GM12878 (cell line): ENCODE measurements around the gene PRKCE. TPM values are rescaled to one million over a fixed set of nuclear protein-coding genes. Genes with fewer than 3 reads are reported as not detected.

ENCODE experiments used
- ATAC-seq: fragments of 200-7000 bp; cut with Tn5 transposase; 3 replicates; pipeline ENCODE4 v1.9.1; 2020; ENCODE audit warnings: mild to moderate bottlenecking, moderate library complexity
- BruUV-seq: library from RNA; stranded (reverse); fragments of 400-500 nt; replicated peaks from 2 replicates; lab custom pipeline; 2021; lab: Mats Ljungman, UMichigan
- CTCF ChIA-PET: fragments of 300-600 bp; sonication (Branson Sonifier 250); formaldehyde crosslinking; extraction: SDS; loops from one replicate; lab custom pipeline; 2021; ENCODE audit warnings: inconsistent platforms; lab: Yijun Ruan, JAX
- POLR2A ChIA-PET: fragments of 350-600 bp; formaldehyde crosslinking; extraction: SDS; loops from one replicate; lab custom pipeline; 2021; ENCODE audit warnings: inconsistent platforms; lab: Charles Lee
- RAD21 ChIA-PET: fragments of 300-600 bp; sonication (Branson Sonifier 250); formaldehyde crosslinking; loops from one replicate; lab custom pipeline; 2023; ENCODE audit warnings: antibody characterized with exemption; ENCODE audit not compliant: unreplicated experiment; lab: Charles Lee
- SMC1A ChIA-PET: fragments of 300-600 bp; sonication (Branson Sonifier 250); formaldehyde crosslinking; loops from one replicate; lab custom pipeline; 2023; ENCODE audit not compliant: unreplicated experiment, uncharacterized antibody; lab: Charles Lee
- DNase-seq: peaks from one replicate; pipeline ENCODE4 v3.0.0-alpha.2; 2011; ENCODE audit warnings: low read depth, low spot score
- FAIRE-seq: peaks from 3 replicates; lab custom pipeline; 2011; peaks lifted over from hg19 to GRCh38; lab: Jason Lieb, UNC
- H2AFZ ChIP-seq: 2 replicates; pipeline ENCODE4 v1.6.0; 2011; ENCODE audit warnings: low read depth, low read length, control low read depth; ENCODE audit not compliant: control insufficient read depth
- H3K27ac ChIP-seq: 2 replicates; pipeline ENCODE4 v1.5.1; 2011; ENCODE audit warnings: control low read depth; ENCODE audit not compliant: control insufficient read depth, insufficient read depth
- H3K27me3 ChIP-seq, 2 experiments: replicated peaks in 1 of 2; 2 replicates each; pipeline versions ENCODE4 v1.6.0 to v1.6.1; 2011; ENCODE audit warnings: low read length in 1 of 2; ENCODE audit not compliant: control insufficient read depth in 2 of 2, insufficient read depth in 2 of 2
- H3K36me3 ChIP-seq, 2 experiments: 2 replicates each; pipeline ENCODE4 v1.5.1; 2011; ENCODE audit warnings: low read length in 1 of 2; ENCODE audit not compliant: control insufficient read depth in 2 of 2, insufficient read depth in 2 of 2
- H3K4me1 ChIP-seq: 2 replicates; pipeline ENCODE4 v1.6.1; 2011; ENCODE audit warnings: mild to moderate bottlenecking, low read length, moderate library complexity, mixed read lengths; ENCODE audit not compliant: control insufficient read depth, insufficient read depth
- H3K4me2 ChIP-seq: 2 replicates; pipeline ENCODE4 v1.6.0; 2011; ENCODE audit warnings: control low read depth; ENCODE audit not compliant: control insufficient read depth, insufficient read depth
- H3K4me3 ChIP-seq: fragments of 200-600 bp; sonication (generic); 2 replicates; pipeline ENCODE4 v1.5.1; 2016
- H3K79me2 ChIP-seq: 2 replicates; pipeline ENCODE4 v1.6.0; 2011; ENCODE audit warnings: low read length; ENCODE audit not compliant: control insufficient read depth, insufficient read depth
- H3K9ac ChIP-seq: 2 replicates; pipeline ENCODE4 v1.8.0; 2011; ENCODE audit warnings: low read length, control low read depth, mixed read lengths; ENCODE audit not compliant: control insufficient read depth, insufficient read depth
- H3K9me3 ChIP-seq: replicated peaks from 3 replicates; pipeline ENCODE4 v1.5.1; 2011; ENCODE audit warnings: mild to moderate bottlenecking, low read length; ENCODE audit not compliant: control insufficient read depth, insufficient read depth
- H4K20me1 ChIP-seq: 2 replicates; pipeline ENCODE4 v1.6.0; 2011; ENCODE audit not compliant: control insufficient read depth, insufficient read depth
- BCL11A ChIP-seq: IDR thresholded peaks from 2 replicates; pipeline ENCODE4 v1.6.1; 2011; ENCODE audit warnings: low read depth, low read length
- CBX5 ChIP-seq: sonication (generic); IDR thresholded peaks from 2 replicates; pipeline ENCODE4 v1.6.1; 2016; ENCODE audit warnings: low read depth, moderate library complexity, mild to moderate bottlenecking, inconsistent platforms
- CREM ChIP-seq: IDR thresholded peaks from 2 replicates; pipeline ENCODE4 v1.6.1; 2014; ENCODE audit warnings: antibody characterized with exemption, low read depth
- GATAD2B ChIP-seq: fragments of 450-650 bp; conservative IDR thresholded peaks from 2 replicates; pipeline ENCODE4 v1.6.1; 2017; ENCODE audit warnings: low read depth, mild to moderate bottlenecking, moderate library complexity
- JUND ChIP-seq: IDR thresholded peaks from 2 replicates; pipeline ENCODE4 v1.6.1; 2012; ENCODE audit warnings: low read depth, mild to moderate bottlenecking, low read length, improper control_type of control experiment, moderate library complexity
- SIX5 ChIP-seq: IDR thresholded peaks from 2 replicates; pipeline ENCODE4 v1.6.1; 2011; ENCODE audit warnings: mild to moderate bottlenecking, low read depth, low read length, moderate library complexity; ENCODE audit not compliant: severe bottlenecking
- ZNF217 ChIP-seq: fragments of 450-650 bp; IDR thresholded peaks from 2 replicates; pipeline ENCODE4 v1.6.1; 2017; ENCODE audit warnings: antibody characterized with exemption, mild to moderate bottlenecking
- WGBS: methylation state at CpG from one replicate; pipeline ENCODE4 v1.1.6; 2016; ENCODE audit warnings: low lambda C conversion rate; ENCODE audit not compliant: insufficient replicate concordance, insufficient coverage; ENCODE audit errors: missing lambda C conversion rate; 5-methylcytosine and 5-hydroxymethylcytosine counted together
- in situ Hi-C: fragments of 300-500 bp; cut with MboI; formaldehyde crosslinking; loops from 9 replicates; pipeline ENCODE4 v1.14.3; 2018; ENCODE audit warnings: mixed read lengths
- intact Hi-C: fragments of 100-400 bp; cut with micrococcal nuclease; formaldehyde crosslinking; loops from one replicate; pipeline ENCODE4 v1.14.2; 2022; ENCODE audit not compliant: unreplicated experiment
- polyA plus RNA-seq, 11 experiments: library from polyadenylated mRNA; depleted of rRNA in 4 of 11; unstranded in 6 of 11; stranded (reverse) in 5 of 11; fragments of >200 nt; fragmentation: Nextera tagmentation in 4 of 11; fragmentation: Illumina TruSeq in 1 of 11; extraction: Ambion mirVana in 4 of 11; extraction: Trizol in 1 of 11; gene quantifications; 1 replicate in 1 of 11; 2 replicates in 10 of 11; pipeline versions ENCODE4 v1.2.1 to v1.2.3, GENCODE V29; 2011 to 2016; ENCODE audit warnings: inconsistent platforms in 2 of 11, missing spikeins in 2 of 11, low read depth in 1 of 11
- total RNA-seq, 4 experiments: library from RNA; depleted of rRNA in 3 of 4; stranded (reverse); fragments of >200 nt in 3 of 4; fragmentation: Illumina TruSeq in 1 of 4; extraction: Trizol in 1 of 4; gene quantifications; 2 replicates each; pipeline versions ENCODE4 v1.2.1 to v1.2.3, GENCODE V29; 2013 to 2021
- TF ChIP-seq, protein P1 (sequence below): IDR thresholded peaks from 2 replicates; pipeline ENCODE4 v1.6.1; 2012; ENCODE audit warnings: improper control_type of control experiment, low read depth, low read length; ENCODE audit not compliant: insufficient replicate concordance

Gene PRKCE
- total and polyA plus RNA-seq, 10 of the 15 experiments (the other 5 are each of a cell fraction or from before 2014, with no cell fraction given), result 2.6 to 28.2 (median 11.3) TPM

DNA sequence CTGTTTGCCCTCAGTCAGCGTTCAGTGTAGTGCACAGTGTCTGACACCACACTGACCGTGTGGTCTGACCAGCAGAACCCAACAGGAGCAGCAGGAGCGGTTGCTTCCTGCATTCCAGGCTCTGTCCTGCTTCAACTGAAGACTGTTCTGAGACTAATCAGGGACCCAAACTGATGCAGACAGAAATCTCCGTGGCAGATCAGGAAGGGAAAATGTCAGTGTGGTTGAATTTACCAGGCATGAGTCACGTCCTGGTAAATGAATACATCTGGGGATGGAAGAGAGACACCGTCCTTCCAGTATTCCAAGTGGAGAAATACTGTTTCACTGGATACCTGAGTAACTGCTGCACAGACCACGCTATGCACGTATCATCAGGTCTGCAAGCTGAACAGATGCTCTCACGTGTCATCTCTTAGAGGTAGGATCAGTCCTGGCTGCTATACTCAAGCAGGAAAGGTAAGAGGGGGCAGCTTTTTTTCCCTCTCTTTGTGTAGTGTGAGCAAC lies 422.1 kb downstream of the PRKCE start:
- intact Hi-C loops, result no loop called here

More for the DNA sequence above, 422.1 kb downstream of the PRKCE start:
- in situ Hi-C loops, result no loop called here
- Histone ChIP-seq H3K79me2 (no peaks in the 10 kb centered on the region), H3K36me3 (no peaks in the 10 kb centered on the region), H3K4me2 (no peak overlapping the region), H2AFZ (no peak overlapping the region), H4K20me1 (no peaks in the 10 kb centered on the region), H3K27ac (no peak overlapping the region), H3K4me1 (no peaks in the 10 kb centered on the region), H3K9me3 (no peaks in the 10 kb centered on the region), H3K4me3 (no peak overlapping the region), H3K27me3 (no peaks in the 10 kb centered on the region), H3K9ac (no peak overlapping the region)
- FAIRE-seq (no peak), DNase-seq (no peak), ATAC-seq (no peak)
- POLR2A ChIA-PET, result interaction anchor here (1.1 kb wide), 1 partner anchor 24 kb away, joined by 5 read pairs; no protein-coding TSS in a partner anchor
- no TSS peak for BruUV-seq
- TF ChIP-seq BCL11A (no peak), SIX5 (no peak), GATAD2B (no peak), ZNF217 (no peak), CREM (no peak), CBX5 (no peak), JUND (no peak)
- TF ChIP-seq, protein P1, sequence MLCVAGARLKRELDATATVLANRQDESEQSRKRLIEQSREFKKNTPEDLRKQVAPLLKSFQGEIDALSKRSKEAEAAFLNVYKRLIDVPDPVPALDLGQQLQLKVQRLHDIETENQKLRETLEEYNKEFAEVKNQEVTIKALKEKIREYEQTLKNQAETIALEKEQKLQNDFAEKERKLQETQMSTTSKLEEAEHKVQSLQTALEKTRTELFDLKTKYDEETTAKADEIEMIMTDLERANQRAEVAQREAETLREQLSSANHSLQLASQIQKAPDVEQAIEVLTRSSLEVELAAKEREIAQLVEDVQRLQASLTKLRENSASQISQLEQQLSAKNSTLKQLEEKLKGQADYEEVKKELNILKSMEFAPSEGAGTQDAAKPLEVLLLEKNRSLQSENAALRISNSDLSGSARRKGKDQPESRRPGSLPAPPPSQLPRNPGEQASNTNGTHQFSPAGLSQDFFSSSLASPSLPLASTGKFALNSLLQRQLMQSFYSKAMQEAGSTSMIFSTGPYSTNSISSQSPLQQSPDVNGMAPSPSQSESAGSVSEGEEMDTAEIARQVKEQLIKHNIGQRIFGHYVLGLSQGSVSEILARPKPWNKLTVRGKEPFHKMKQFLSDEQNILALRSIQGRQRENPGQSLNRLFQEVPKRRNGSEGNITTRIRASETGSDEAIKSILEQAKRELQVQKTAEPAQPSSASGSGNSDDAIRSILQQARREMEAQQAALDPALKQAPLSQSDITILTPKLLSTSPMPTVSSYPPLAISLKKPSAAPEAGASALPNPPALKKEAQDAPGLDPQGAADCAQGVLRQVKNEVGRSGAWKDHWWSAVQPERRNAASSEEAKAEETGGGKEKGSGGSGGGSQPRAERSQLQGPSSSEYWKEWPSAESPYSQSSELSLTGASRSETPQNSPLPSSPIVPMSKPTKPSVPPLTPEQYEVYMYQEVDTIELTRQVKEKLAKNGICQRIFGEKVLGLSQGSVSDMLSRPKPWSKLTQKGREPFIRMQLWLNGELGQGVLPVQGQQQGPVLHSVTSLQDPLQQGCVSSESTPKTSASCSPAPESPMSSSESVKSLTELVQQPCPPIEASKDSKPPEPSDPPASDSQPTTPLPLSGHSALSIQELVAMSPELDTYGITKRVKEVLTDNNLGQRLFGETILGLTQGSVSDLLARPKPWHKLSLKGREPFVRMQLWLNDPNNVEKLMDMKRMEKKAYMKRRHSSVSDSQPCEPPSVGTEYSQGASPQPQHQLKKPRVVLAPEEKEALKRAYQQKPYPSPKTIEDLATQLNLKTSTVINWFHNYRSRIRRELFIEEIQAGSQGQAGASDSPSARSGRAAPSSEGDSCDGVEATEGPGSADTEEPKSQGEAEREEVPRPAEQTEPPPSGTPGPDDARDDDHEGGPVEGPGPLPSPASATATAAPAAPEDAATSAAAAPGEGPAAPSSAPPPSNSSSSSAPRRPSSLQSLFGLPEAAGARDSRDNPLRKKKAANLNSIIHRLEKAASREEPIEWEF, result no peak
- SMC1A ChIA-PET, result interaction anchor here (0.6 to 5.0 kb wide), 2 partner anchors 10 to 450 kb away, joined by 3 to 22 read pairs; no protein-coding TSS in a partner anchor
- CTCF ChIA-PET, result interaction anchor here (5.0 kb wide), 1 partner anchor 10 kb away, joined by 35 read pairs; no protein-coding TSS in a partner anchor
- 29% methylated on average over 9 of the region's 9 CpGs for WGBS
- RAD21 ChIA-PET, result interaction anchor here (0.9 kb wide), 1 partner anchor 233 kb away, joined by 3 read pairs; no protein-coding TSS in a partner anchor
